GM21723 (cell line): ENCODE data around the gene SYNM.

Experiments used
- ATAC-seq: cut with Tn5 transposase; IDR thresholded peaks from one replicate; pipeline ENCODE4 v1.9.1; 2021; ENCODE audit warnings: mild to moderate bottlenecking, moderate library complexity; ENCODE audit not compliant: unreplicated experiment

SYNM gene

DNA sequence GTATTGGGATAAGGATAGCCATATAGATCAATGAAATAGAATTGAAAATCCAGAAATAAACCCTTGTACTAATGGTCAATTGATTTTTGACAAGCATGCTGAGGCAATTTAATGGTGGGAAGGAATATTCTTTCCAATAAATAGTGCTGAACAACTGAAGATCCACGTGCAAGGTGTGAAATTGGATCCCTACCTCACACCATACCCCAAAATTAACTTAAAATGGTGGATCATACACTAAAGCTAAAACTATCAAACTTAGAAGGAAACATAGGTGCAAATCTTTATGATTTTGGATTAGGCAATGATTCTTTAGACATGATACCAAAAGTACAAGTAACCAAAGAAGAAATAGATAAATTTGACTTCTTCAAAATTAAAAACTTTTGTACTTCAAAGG, 22.1 kb upstream of the SYNM start:
- ATAC-seq, result no peak

DNA sequence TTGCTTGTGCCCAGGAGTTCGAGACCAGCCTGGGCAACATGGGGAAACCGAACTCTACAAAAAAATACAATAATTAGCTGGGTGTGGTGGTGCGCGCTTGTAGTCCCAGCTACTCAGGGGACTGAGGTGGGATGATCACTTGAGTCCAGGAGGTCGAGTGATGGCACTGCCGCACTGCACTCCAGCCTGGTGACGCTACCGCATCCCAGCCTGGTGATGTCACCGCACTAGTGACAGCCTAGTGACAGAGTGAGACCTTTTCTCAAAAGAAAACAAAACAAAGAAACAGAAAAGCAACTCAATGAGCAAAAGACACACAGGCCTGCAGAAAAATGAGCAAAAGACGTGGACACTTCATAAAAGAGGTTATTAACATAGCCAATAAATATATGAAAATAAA, 19.9 kb upstream of the SYNM start:
- no peak for ATAC-seq

DNA sequence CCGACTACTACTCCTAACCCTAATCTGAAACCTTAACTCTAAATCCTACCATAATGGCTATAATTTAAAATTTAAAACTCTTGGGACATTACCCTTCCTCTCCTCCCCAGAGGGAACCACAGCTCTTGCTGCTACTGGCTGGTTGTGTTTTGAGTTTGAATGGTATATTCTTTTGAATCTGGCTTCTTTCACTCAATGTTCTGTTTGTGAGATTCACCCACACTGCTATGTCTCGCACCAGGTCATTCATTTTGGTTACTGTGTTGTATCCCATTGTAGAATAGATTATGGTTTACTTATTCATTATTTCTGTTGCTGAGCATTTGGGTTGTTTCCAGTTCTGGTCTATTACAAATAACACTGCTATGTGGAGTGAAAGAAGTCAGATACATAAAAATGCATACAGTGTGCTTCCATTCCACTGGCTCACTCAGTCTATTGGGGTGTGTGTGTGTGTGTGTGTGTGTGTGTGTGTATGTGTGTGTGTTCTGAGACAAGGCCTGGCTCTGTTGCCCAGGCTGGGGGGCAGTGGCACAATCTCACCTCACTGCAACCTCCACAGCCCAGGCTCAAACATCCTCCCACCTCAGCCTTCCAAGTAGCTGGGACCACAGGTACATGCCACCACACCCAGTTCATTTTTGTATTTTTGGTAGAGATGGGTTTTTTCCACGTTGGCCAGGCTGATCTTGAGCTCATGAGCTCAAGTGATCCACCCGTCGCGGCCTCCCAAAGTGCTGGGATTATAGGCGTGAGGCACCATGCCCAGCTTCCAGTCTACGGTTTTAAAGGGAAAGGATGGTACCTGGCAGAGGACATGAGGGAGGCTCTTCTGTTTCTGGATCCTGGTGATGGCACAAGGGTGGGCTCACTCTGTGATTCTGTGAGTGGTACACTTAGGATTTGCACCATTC, 19.2 kb upstream of the SYNM start:
- ATAC-seq, result no peak

DNA sequence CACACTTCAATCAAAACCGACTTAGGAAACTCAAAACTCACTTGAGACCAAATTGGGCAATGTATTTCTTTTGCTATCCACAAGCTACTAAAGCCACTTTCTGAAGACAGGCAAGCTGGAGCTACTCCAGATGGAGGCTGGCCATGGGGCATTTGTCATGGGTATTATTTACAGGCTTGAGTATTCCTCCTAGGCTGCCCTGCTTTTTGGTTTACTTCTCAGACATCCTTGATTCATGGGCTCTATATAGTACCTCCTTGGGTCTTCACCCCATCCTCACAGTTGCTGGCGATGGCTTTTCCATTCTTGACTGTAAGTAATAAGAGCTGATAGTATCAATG, 18.6 kb upstream of the SYNM start:
- ATAC-seq, result no peak

DNA sequence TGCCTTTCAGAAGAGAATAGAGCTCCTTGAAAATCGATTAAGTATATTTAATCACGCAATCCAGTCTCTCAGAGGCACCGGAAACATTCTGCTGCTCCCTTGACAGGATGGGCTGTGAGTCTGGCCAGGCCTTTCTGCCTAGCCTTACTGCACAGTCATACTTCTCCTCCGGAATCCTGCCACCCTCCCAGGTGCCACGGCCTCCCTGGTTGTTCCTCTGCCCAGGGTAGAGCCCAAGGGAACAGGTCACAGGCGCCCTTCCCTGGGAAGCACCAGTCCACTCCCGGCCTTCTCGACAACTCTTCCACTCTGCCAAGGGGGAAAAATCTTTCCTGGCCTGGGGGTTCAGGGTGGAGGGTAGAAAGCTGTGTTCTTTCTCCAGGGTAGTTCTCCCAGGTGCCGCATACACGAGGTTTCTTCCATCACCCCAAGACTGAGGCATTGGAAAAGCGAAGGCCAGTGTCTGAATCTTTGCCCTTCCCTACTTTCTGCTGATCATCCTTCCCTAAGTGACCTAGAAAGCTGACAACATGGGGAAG, 17.4 kb upstream of the SYNM start:
- ATAC-seq, result no peak

DNA sequence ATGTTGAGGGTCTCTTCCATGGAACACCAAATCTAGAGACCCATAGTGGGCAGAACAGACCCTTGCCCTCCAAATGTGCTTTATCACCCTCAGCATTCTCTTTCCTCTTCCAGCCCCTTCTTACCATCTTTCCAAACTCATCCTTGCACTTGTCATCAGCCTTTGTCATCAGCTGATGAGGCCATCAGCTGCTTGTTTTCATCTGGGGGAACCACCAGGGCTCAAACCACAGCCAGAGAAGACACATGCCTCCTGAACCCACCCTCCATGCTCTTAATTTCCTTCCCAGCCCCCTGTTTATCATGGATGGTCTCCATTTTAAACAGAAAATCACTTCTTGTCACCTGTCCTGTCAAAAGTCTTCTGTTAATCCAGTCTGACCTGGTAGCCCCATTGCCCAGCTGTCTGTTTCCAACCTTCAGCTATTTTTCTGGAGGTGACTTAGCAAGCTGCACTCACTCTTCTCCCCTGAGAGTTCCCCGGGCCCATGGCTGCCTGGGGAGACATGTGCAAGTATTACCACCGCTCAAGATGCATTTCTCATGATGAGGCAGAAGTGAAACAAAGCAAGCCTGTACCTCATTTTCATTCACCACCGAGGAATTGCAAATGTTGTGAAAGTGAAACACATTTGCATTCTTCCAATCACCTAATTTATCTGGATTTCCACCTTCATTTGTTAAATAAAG, 14.7 kb upstream of the SYNM start:
- peak; percentile 100 for ATAC-seq

DNA sequence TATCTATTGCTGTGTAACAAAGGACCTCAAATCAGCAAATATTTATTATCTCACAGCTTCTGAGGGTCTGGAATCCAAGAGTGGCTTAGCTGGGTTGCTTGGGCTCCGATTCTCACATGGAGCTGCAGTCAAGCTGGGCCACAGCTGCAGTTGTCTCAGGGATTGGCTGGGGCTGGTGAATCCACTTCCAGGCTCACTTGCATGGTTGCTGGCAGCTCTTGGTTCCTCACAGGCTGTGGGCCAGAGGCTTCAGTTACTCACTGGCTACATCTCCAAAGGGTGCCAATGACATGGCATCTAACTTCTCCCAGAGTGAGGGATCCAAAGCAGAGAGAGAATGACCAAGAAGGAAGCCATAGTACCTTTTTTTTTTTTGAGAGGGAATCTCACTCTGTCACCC, 13.9 kb upstream of the SYNM start:
- no peak for ATAC-seq

DNA sequence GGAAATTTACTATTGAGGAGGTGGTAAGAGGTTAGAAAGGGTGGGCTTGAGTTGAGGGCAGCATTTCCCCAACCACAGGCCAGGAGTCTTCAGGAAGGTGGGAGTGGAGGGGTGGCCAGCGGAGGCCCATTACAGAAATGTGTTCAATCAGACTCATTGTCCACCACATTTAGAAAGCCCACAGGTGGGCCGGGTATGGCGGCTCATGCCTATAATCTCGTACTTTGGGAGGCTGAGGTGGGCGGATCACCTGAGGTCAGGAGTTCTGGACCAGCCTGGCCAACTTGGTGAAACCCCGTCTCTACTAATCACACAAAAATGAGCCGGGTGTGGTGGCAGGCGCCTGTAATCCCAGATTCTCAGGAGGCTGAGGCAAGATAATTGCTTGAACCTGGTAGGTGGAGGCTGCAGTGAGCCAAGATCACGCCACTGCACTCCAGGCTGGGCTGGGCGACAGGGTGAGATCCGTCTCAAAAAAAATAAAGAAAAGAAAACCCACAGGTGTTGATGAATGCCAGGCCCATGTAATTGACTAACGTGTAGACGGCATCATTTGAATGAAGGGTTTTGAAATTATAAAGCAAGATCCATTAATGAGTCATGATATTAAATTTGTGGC, 12.2 kb upstream of the SYNM start:
- no peak for ATAC-seq

DNA sequence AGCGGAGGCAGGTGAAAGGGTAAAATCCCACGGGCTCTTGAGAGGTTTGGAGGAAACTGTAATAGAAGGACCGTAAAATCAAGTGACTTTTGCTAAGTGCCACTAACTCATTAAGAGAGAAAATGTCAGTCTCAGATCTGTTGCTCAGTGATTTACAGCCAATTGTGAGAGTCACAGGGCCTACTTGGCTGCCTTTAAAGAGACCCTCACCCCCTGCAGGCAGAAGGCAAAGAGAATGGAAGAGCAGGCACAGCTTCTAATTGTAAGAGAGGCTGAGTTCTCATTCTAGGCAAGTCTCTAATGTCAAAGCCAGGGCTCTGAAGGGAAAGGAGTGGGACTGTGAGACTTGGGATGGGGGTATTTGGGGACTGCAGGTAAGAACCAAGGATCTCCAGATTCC, 9.3 kb upstream of the SYNM start:
- no peak for ATAC-seq

DNA sequence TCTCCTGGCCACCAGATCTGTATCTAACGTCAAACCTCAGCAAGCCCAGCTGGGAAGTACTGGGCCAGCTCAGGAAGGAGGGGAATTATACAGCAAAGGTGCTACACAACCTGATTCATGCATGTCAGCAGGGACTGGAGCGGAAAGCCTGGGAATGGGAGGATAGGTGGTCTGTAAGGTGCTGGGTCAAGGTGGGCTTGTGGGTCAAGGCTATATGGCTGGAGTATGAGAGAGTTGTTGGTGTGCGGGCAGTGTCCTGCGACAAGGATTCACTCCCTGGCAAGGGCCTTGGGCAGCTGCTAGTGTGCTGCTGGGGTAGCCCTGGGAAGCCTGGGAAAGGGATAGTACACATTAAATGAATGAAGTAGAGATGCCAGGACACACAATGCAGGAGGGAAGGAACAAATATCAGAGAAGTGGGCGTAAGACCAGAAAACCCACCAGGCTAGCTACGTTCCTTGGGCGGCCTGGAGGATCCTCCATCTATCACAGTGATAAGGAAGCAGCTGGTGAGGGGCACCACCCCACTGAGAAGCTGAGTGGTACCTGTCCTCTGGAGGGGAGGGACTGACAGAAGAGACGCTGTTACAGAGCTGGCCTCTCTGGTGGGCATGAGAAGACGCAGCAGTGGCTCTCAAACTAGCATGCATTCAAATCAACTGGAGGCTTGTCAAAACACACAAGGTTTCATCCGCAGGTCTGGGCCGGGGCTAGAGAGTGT, 8.5 kb upstream of the SYNM start:
- ATAC-seq, result no peak

DNA sequence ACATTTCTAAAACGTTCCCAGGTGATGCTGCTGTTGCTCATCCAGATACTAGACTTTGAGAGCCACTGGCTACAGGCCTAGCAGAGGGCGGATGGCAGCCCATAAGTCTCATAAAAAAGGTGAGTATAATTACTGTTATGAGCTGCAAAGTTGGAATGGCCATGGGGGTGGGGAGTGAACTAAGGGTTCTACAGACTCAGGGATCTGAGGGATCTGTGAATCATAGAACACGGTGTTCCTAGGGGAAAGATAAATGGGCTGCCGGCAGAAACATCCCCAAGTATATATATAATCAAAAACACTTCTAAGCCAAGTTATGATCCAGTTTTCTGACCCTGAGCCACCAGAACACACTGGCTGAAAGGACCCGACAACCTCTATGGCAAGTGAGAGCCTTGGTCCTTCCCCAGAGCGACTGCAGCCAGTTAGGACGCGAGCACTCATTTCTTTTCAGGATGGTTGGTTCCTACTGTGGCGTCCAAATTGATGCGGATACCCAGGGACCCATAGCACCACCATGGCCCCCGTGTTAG, 7.9 kb upstream of the SYNM start:
- ATAC-seq, result no peak

DNA sequence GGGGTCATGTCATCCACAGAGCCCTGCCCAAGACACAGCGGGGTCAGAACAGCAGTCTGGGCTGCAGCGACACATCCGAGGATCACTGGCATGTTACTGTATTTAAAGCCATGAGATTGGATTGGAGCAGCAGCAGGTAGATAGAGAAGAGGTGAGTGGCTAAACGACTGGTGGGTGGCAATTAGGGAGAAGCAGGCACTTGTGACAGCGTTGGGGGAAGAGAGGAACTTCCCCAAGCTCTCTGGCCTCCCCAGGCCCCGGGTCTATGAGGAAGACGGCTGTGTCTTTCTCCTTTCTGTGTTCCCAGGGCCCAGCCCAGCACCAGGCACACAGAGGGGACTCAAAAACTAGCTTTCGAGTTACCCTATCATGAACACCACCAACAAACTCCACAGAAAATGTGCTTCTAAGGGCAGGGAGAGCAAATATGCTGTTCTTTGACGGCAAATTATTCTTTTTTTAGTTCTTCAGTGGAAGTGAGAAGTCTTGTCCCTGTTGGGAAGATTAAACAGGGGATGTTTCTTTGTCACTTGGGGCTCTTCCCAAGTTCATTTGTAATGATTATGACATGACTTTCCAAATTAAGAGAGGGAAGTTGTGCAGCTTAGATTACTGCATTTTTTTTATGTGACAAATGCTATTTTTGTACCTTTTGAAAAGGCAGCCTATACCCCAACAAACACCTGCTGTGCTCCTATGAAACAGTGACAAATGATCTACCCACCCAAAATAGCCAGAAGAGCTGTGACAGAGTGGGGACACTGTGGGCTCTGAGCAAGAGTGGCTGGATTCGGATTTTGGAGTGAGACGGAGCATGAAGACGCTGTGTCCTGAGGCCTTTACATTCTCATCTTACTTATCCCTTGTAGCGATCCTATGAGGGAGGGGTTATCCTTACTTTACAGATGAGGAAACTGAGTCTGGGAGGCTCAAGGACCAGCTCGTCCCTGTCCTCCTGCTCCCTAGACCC, 7.2 kb upstream of the SYNM start:
- ATAC-seq, result no peak

DNA sequence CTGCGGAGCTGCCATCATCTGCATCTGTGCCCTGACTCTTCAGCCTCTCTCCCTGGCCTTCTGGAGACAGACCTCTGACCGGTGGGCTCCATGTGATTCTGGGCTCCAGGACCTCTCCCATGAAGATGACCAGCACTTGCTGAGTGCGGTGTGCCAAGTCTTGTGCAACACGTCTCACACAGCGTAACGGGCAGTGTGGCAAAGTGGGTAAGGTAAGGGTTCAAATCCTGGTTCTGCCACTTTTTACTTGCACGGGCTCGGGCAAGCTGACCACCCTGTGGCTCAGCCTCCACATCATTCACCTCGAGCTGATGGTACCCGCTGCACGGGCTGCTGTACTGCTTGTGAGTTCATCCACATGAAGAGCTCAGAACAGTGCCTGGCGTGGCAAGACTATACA, 6.5 kb upstream of the SYNM start:
- no peak for ATAC-seq

DNA sequence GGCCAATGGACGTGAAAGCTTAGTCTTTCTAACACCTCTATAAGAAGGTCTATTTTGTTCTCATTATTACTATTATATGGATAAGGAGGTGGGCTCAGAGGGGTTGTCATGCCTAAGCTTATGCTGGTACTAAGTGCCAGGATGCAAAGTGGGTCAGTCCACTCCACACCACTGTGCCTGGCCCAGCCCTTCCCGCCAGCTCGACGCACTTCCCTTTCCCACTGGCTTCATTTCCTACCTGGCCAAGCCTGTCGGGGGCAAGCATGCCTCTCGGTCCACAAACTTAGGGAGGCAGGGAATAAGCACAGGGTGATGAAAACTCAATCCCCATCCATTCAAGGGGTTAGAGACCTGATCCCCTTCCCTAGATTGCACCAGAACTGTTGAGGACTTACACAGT, 5.9 kb upstream of the SYNM start:
- no peak for ATAC-seq

DNA sequence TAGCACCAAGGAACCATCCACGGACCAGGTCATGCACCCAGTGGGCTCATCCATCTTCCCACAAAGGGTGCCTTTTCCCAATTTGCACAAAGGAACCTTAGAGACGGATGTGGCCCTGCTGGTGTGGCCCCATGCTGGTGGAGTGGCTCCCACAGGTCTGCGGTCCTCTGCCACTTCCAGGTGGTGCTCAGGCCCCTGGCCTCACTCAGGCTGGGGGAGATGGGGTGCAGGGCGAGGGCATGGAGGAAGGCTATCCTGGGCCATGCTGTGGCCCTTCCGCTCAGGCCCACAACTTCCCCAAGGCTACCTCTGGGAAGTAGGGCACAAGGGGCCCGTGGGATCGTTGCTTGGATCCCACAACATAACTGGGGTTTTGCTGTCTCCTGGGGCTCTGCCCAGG, 5.2 kb upstream of the SYNM start:
- no peak for ATAC-seq

DNA sequence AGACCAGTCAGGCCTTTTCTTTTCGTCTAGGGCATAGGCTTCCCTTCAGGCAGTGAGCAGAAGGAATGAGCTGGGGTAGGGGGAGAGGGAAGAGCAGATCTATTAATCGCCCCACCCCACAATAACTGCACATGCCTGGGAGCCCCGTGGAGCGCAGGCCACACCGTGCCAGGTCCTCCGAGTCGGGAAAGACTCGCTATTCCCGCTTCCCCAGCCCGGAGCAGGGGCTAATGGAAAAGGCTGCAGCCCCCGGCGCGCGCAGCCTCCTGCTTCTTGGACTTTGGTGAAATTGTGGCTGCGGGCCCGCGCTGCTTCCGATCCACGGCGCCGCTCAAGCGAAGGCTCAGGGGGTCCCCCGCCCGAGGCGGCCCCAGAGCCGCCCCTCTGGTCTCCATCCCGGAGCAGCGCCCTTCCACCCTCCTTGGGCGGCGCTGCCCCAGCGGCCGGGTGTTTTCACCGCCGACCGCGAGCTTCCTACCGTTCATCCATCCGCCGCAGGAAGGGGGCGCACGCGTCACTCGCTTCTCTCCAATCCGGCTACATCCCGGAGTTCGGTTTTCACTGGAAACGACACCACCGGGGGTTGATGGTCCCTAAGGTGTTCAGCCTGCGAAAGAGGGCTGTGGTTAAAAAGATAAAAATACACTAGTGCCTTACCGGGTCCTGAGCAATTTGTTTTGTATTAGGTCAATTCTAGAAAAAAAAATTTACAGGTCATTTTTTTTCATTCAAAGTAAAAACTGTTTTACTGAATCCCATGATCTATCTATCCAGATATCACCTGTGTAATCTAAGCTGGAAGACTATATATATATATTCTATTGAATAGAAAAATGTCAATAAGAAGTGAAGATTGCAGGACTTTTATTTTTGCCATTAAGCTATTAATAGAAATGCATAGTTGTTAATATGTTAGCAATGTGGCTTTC, 4.4 kb upstream of the SYNM start:
- peak; percentile 39 for ATAC-seq

DNA sequence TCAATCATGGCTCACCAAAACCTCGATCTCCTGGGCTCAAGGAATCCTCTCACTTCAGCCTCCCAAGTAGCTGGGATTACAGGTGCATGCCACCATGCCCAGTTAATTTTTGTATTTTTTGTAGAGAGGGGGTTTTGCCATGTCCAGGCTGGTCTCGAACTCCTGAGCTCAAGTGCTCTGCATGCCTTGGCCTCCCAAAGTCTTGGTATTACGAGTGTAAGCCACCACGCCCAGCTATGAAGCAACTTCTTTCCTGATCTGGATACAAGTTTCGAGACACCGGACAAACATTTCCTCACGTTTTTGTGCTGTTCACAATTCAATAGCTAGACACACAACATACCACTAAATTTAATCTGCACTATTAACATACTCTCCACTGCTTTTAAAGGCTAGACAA, 3.4 kb upstream of the SYNM start:
- ATAC-seq, result no peak

DNA sequence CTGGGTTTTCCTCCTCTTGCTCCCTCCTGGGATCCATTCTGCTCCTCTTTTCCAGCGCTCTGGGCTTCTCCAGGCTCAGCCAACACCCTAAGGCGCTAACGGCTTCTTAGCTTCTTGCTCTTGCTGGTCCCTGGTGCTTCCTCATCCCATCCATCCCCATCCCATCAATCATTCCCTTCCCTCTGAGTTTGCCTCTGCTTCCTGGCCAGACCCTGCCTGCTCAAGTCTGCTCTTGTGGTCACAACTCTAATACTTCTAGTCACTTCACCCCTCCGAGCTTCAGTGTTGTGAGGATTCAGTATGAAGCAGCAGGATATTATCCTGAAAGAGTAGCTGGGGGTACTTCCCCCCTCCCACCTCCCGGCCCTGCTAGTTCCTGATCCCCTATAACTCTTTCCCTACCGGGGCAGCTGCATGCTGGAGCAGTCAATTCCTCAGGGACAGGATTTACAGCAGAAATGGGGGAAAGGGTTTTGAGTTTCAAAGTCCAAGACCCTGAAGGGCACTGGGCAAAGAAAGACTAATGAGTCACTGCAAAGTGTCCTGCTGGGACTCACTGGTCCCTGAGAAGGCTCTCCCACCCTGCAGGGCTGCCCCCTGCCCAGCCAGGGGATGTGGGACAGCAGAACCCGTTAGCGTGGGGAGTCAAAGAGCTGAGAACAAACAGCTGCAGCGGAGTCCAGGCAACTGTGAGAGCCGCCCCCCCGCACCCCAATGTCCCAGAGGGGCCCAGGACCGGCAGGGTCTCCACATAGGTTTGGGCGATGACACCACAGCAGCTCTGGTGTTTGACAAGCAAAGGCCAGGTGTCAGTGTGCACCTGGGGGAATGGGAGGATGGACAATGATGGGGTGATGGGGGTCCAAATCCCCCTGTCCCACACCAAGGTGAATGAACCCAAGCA, 2.3 kb upstream of the SYNM start:
- no peak for ATAC-seq
